Measurements from ENCODE around the gene TMEM186. TPM values are rescaled to one million over a fixed set of nuclear protein-coding genes. Genes with fewer than 3 reads are reported as not detected.

The TMEM186 gene
- total and polyA plus RNA-seq, 2 donors, result 6.3 to 14.2 TPM

- Histone ChIP-seq H3K9me3 (ENCODE audit: control insufficient read depth in 2 of 2, insufficient read depth in 1 of 2, low read length in 1 of 2) (no peaks in the 10 kb centered on the region), H3K4me1 (ENCODE audit: control insufficient read depth in 2 of 2, insufficient read depth in 2 of 2, low read length in 2 of 2) (peaks cover 8 to 11% of the 10 kb centered on the region in 2 donors), H3K36me3 (ENCODE audit: control insufficient read depth in 2 of 2, insufficient read depth in 2 of 2, low read length in 1 of 2) (peaks cover 7 to 22% of the 10 kb centered on the region in 2 donors), H3K4me3 (ENCODE audit: low read length in 2 of 2) (no peak overlapping the region), H3K27me3 (ENCODE audit: control insufficient read depth in 2 of 2, insufficient read depth in 1 of 2, low read length in 1 of 2) (no peaks in the 10 kb centered on the region), H3K27ac (ENCODE audit: low read depth in 1 of 2, low read length in 1 of 2) (no peak overlapping the region)
- WGBS, result 24% methylated on average over 16 of the region's 16 CpGs
- DNase-seq (ENCODE audit: low read depth in 6 of 9, low spot score in 9 of 9), result peak in 6 of 9 donors; percentile 8 to 70 (median 22)
Observed at GRCh38 chr16:8832717-8833105, 35.3 kb upstream of the TMEM186 start.

GRCh38 chr16:8831871-8832716, 34.7 kb upstream of the TMEM186 start:
- no peak overlapping the region for H3K27ac ChIP-seq (ENCODE audit: low read depth in 1 of 2, low read length in 1 of 2)
- no peak for DNase-seq (ENCODE audit: low read depth in 6 of 9, low spot score in 9 of 9)
- peaks cover 8 to 11% of the 10 kb centered on the region in 2 donors for H3K4me1 ChIP-seq (ENCODE audit: control insufficient read depth in 2 of 2, insufficient read depth in 2 of 2, low read length in 2 of 2)
- 82% methylated on average over 18 of the region's 18 CpGs for WGBS
- peaks cover 7 to 22% of the 10 kb centered on the region in 2 donors for H3K36me3 ChIP-seq (ENCODE audit: control insufficient read depth in 2 of 2, insufficient read depth in 2 of 2, low read length in 1 of 2)
- no peaks in the 10 kb centered on the region for H3K9me3 ChIP-seq (ENCODE audit: control insufficient read depth in 2 of 2, insufficient read depth in 1 of 2, low read length in 1 of 2)
- H3K27me3 ChIP-seq (ENCODE audit: control insufficient read depth in 2 of 2, insufficient read depth in 1 of 2, low read length in 1 of 2), result no peaks in the 10 kb centered on the region
- no peak overlapping the region for H3K4me3 ChIP-seq (ENCODE audit: low read length in 2 of 2)

- H3K4me3 ChIP-seq (ENCODE audit: low read length in 2 of 2), result no peak overlapping the region
- peaks cover 7 to 22% of the 10 kb centered on the region in 2 donors for H3K36me3 ChIP-seq (ENCODE audit: control insufficient read depth in 2 of 2, insufficient read depth in 2 of 2, low read length in 1 of 2)
- WGBS, result 97% methylated on average over 9 of the region's 9 CpGs
- DNase-seq (ENCODE audit: low read depth in 6 of 9, low spot score in 9 of 9), result no peak
- no peaks in the 10 kb centered on the region for H3K27me3 ChIP-seq (ENCODE audit: control insufficient read depth in 2 of 2, insufficient read depth in 1 of 2, low read length in 1 of 2)
- peaks cover 8 to 11% of the 10 kb centered on the region in 2 donors for H3K4me1 ChIP-seq (ENCODE audit: control insufficient read depth in 2 of 2, insufficient read depth in 2 of 2, low read length in 2 of 2)
- H3K9me3 ChIP-seq (ENCODE audit: control insufficient read depth in 2 of 2, insufficient read depth in 1 of 2, low read length in 1 of 2), result no peaks in the 10 kb centered on the region
- H3K27ac ChIP-seq (ENCODE audit: low read depth in 1 of 2, low read length in 1 of 2), result no peak overlapping the region
Observed at GRCh38 chr16:8831450-8831849, 34.0 kb upstream of the TMEM186 start.

GRCh38 chr16:8828541-8829165, 31.2 kb upstream of the TMEM186 start:
- Histone ChIP-seq H3K27ac (ENCODE audit: low read depth in 1 of 2, low read length in 1 of 2) (no peak overlapping the region), H3K9me3 (ENCODE audit: control insufficient read depth in 2 of 2, insufficient read depth in 1 of 2, low read length in 1 of 2) (no peaks in the 10 kb centered on the region), H3K27me3 (ENCODE audit: control insufficient read depth in 2 of 2, insufficient read depth in 1 of 2, low read length in 1 of 2) (no peaks in the 10 kb centered on the region), H3K4me1 (ENCODE audit: control insufficient read depth in 2 of 2, insufficient read depth in 2 of 2, low read length in 2 of 2) (peaks cover 8 to 11% of the 10 kb centered on the region in 2 donors), H3K4me3 (ENCODE audit: low read length in 2 of 2) (no peak overlapping the region), H3K36me3 (ENCODE audit: control insufficient read depth in 2 of 2, insufficient read depth in 2 of 2, low read length in 1 of 2) (peaks cover 7 to 25% of the 10 kb centered on the region in 2 donors)
- 97% methylated on average over 8 of the region's 8 CpGs for WGBS
- DNase-seq (ENCODE audit: low read depth in 6 of 9, low spot score in 9 of 9), result no peak

- no peak overlapping the region for H3K4me3 ChIP-seq (ENCODE audit: low read length in 2 of 2)
- H3K27ac ChIP-seq (ENCODE audit: low read depth in 1 of 2, low read length in 1 of 2), result no peak overlapping the region
- 65% methylated on average over 3 of the region's 3 CpGs for WGBS
- no peak for DNase-seq (ENCODE audit: low read depth in 6 of 9, low spot score in 9 of 9)
- no peaks in the 10 kb centered on the region for H3K27me3 ChIP-seq (ENCODE audit: control insufficient read depth in 2 of 2, insufficient read depth in 1 of 2, low read length in 1 of 2)
- H3K9me3 ChIP-seq (ENCODE audit: control insufficient read depth in 2 of 2, insufficient read depth in 1 of 2, low read length in 1 of 2), result no peaks in the 10 kb centered on the region
- H3K4me1 ChIP-seq (ENCODE audit: control insufficient read depth in 2 of 2, insufficient read depth in 2 of 2, low read length in 2 of 2), result no peaks in the 10 kb centered on the region
- peaks cover 17 to 19% of the 10 kb centered on the region in 2 donors for H3K36me3 ChIP-seq (ENCODE audit: control insufficient read depth in 2 of 2, insufficient read depth in 2 of 2, low read length in 1 of 2)
Observed at GRCh38 chr16:8826278-8826879, 28.9 kb upstream of the TMEM186 start.

GRCh38 chr16:8822403-8822802, 25.0 kb upstream of the TMEM186 start:
- no peak overlapping the region for H3K27ac ChIP-seq (ENCODE audit: low read depth in 1 of 2, low read length in 1 of 2)
- no peak for DNase-seq (ENCODE audit: low read depth in 6 of 9, low spot score in 9 of 9)
- H3K4me3 ChIP-seq (ENCODE audit: low read length in 2 of 2), result no peak overlapping the region
- no peaks in the 10 kb centered on the region for H3K9me3 ChIP-seq (ENCODE audit: control insufficient read depth in 2 of 2, insufficient read depth in 1 of 2, low read length in 1 of 2)
- peaks cover 12 to 16% of the 10 kb centered on the region in 2 donors for H3K36me3 ChIP-seq (ENCODE audit: control insufficient read depth in 2 of 2, insufficient read depth in 2 of 2, low read length in 1 of 2)
- H3K4me1 ChIP-seq (ENCODE audit: control insufficient read depth in 2 of 2, insufficient read depth in 2 of 2, low read length in 2 of 2), result peaks cover 0 to 9% of the 10 kb centered on the region in 2 donors
- WGBS, result over 99% methylated on average over 3 of the region's 3 CpGs
- H3K27me3 ChIP-seq (ENCODE audit: control insufficient read depth in 2 of 2, insufficient read depth in 1 of 2, low read length in 1 of 2), result no peaks in the 10 kb centered on the region

- DNase-seq (ENCODE audit: low read depth in 6 of 9, low spot score in 9 of 9), result no peak
- no peak overlapping the region for H3K4me3 ChIP-seq (ENCODE audit: low read length in 2 of 2)
- H3K4me1 ChIP-seq (ENCODE audit: control insufficient read depth in 2 of 2, insufficient read depth in 2 of 2, low read length in 2 of 2), result peaks cover 8 to 19% of the 10 kb centered on the region in 2 donors
- no peaks in the 10 kb centered on the region for H3K27me3 ChIP-seq (ENCODE audit: control insufficient read depth in 2 of 2, insufficient read depth in 1 of 2, low read length in 1 of 2)
- no peaks in the 10 kb centered on the region for H3K9me3 ChIP-seq (ENCODE audit: control insufficient read depth in 2 of 2, insufficient read depth in 1 of 2, low read length in 1 of 2)
- no peak overlapping the region for H3K27ac ChIP-seq (ENCODE audit: low read depth in 1 of 2, low read length in 1 of 2)
- H3K36me3 ChIP-seq (ENCODE audit: control insufficient read depth in 2 of 2, insufficient read depth in 2 of 2, low read length in 1 of 2), result peaks cover 17 to 22% of the 10 kb centered on the region in 2 donors
- WGBS, result 97% methylated on average over 6 of the region's 6 CpGs
Observed at GRCh38 chr16:8819411-8820034, 22.1 kb upstream of the TMEM186 start.

- H3K36me3 ChIP-seq (ENCODE audit: control insufficient read depth in 2 of 2, insufficient read depth in 2 of 2, low read length in 1 of 2), result peaks cover 25 to 29% of the 10 kb centered on the region in 2 donors
Observed at GRCh38 chr16:8818504-8819270, 21.2 kb upstream of the TMEM186 start.

More at GRCh38 chr16:8818504-8819270, 21.2 kb upstream of the TMEM186 start:
- Histone ChIP-seq H3K27me3 (ENCODE audit: control insufficient read depth in 2 of 2, insufficient read depth in 1 of 2, low read length in 1 of 2) (no peaks in the 10 kb centered on the region), H3K4me3 (ENCODE audit: low read length in 2 of 2) (no peak overlapping the region), H3K27ac (ENCODE audit: low read depth in 1 of 2, low read length in 1 of 2) (no peak overlapping the region), H3K4me1 (ENCODE audit: control insufficient read depth in 2 of 2, insufficient read depth in 2 of 2, low read length in 2 of 2) (peaks cover 8 to 19% of the 10 kb centered on the region in 2 donors), H3K9me3 (ENCODE audit: control insufficient read depth in 2 of 2, insufficient read depth in 1 of 2, low read length in 1 of 2) (no peaks in the 10 kb centered on the region)
- DNase-seq (ENCODE audit: low read depth in 6 of 9, low spot score in 9 of 9), result peak in 1 of 9 donors; percentile 31
- WGBS, result 80% methylated on average over 10 of the region's 10 CpGs
